SK-N-MC (cell line): ENCODE data around the gene NT5C1B.

ENCODE experiments used
- DNase-seq: peaks from one replicate; pipeline ENCODE4 v3.0.0-alpha.2; 2011; ENCODE audit warnings: low read depth, low spot score
- H3K27ac ChIP-seq: fragments of 200-600 bp; sonication (generic); 2 replicates; pipeline ENCODE4 v1.5.1; 2016; ENCODE audit warnings: mixed run types
- H3K36me3 ChIP-seq: fragments of 200-600 bp; sonication (generic); 2 replicates; pipeline ENCODE4 v1.6.1; 2017; ENCODE audit warnings: antibody characterized with exemption, low read length, mixed read lengths; ENCODE audit not compliant: insufficient read depth
- H3K4me3 ChIP-seq: fragments of 200-600 bp; sonication (generic); 2 replicates; pipeline ENCODE4 v1.5.1; 2016
- H3K9ac ChIP-seq: fragments of 200-600 bp; sonication (generic); 2 replicates; pipeline ENCODE4 v1.8.0; 2017; ENCODE audit warnings: mixed run types, mixed read lengths; ENCODE audit not compliant: insufficient read length
- H3K9me3 ChIP-seq: fragments of 200-600 bp; sonication (generic); 2 replicates; pipeline ENCODE4 v1.6.1; 2017; ENCODE audit warnings: low read depth, mild to moderate bottlenecking, antibody characterized with exemption, low read length, moderate library complexity, mixed read lengths
- EZH2 ChIP-seq: fragments of 200-600 bp; sonication (generic); IDR thresholded peaks from one replicate; pipeline ENCODE4 v1.6.1; 2017; ENCODE audit warnings: antibody characterized with exemption
- FOXP2 ChIP-seq: optimal IDR thresholded peaks from 2 replicates; pipeline ENCODE3; 2011; ENCODE audit warnings: mild to moderate bottlenecking, moderate library complexity; ENCODE audit not compliant: insufficient read depth; ENCODE audit errors: extremely low read length, control extremely low read depth
- POLR2AphosphoS5 ChIP-seq: IDR thresholded peaks from 2 replicates; pipeline ENCODE4 v1.6.1; 2012; ENCODE audit warnings: mild to moderate bottlenecking, low read depth, low read length, borderline replicate concordance

The NT5C1B gene

GRCh38 chr2:18566145-18566769 lies 23.1 kb downstream of the NT5C1B start:
- no peaks in the 10 kb centered on the region for H3K36me3 ChIP-seq
- no peak overlapping the region for H3K9ac ChIP-seq
- H3K27ac ChIP-seq = no peak overlapping the region
- DNase-seq = no peak
- H3K4me3 ChIP-seq = no peak overlapping the region
- no peak for TF ChIP-seq POLR2AphosphoS5
- no peak for TF ChIP-seq EZH2
- TF ChIP-seq FOXP2 = no peak
- H3K9me3 ChIP-seq = no peaks in the 10 kb centered on the region

- no peak for DNase-seq
- Histone ChIP-seq H3K36me3 (peaks cover under 1% of the 10 kb centered on the region; the same call in 1 of the 2 replicates), H3K9ac (peak overlapping the region; percentile 86), H3K9me3 (no peaks in the 10 kb centered on the region), H3K4me3 (peak overlapping the region; percentile 96), H3K27ac (no peak overlapping the region)
- TF ChIP-seq POLR2AphosphoS5 = peak; percentile 68; the same call in 1 of the 2 replicates
- TF ChIP-seq FOXP2 = no peak
- no peak for TF ChIP-seq EZH2
These were observed 28.6 kb downstream of the NT5C1B start for GRCh38 chr2:18560797-18561085.

DNA sequence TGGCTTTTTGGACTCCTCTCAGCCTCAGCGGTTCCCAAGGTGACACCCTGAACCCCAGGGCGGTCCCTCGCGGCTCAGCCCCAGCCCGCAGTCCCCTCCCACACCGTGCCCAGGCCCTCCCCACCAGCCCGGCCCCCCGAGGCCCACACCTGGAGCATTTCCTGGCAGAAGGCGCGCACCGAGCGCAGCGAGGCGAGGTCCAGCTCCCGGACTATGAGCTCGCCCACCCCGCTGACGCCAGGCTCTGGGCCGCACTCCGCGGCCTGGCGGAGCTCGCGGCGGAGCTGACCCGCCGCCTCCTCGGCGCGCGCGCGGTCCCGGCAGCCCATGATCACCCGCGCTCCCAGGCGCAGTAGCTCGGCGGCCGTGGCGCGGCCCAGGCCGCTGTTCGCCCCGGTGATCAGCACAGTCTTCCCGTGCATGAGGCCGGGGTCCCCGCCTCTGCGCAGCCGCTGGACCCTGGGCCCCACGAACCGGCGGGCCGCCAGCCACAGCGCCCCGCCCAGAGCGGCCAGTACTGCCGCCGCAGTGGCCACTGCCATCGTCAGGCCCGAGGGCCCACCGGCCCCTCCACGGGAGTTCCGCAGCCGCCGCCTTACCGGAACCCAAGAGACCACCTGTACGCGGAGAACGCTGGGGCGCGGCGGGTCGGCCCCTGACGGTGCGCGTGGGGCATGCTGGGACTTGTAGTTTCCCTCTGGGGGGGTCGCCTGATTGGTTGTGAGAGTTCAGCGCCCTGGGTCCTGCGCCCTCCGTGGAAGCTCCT lies 29.2 kb downstream of the NT5C1B start, which contains the start of gene RDH14:
Gene RDH14 (minus strand): TSS at position 623 of the 766 bp plus-strand sequence. CDS start 81 bp downstream, at position 542.
- Histone ChIP-seq H3K9ac (peak within 1 kb of the TSS; percentile 86), H3K4me3 (peak within 1 kb of the TSS; percentile 96), H3K36me3 (peaks cover 6% of the 10 kb centered on the region), H3K9me3 (no peaks in the 10 kb centered on the region), H3K27ac (0 out of 2 replicates have a peak within 1 kb of the TSS, but pooled peaks have one; percentile 7)
- peak; percentile 50 for DNase-seq
- TF ChIP-seq POLR2AphosphoS5 = peak; percentile 74; the same call in 1 of the 2 replicates
- no peak for TF ChIP-seq FOXP2
- no peak for TF ChIP-seq EZH2

DNA sequence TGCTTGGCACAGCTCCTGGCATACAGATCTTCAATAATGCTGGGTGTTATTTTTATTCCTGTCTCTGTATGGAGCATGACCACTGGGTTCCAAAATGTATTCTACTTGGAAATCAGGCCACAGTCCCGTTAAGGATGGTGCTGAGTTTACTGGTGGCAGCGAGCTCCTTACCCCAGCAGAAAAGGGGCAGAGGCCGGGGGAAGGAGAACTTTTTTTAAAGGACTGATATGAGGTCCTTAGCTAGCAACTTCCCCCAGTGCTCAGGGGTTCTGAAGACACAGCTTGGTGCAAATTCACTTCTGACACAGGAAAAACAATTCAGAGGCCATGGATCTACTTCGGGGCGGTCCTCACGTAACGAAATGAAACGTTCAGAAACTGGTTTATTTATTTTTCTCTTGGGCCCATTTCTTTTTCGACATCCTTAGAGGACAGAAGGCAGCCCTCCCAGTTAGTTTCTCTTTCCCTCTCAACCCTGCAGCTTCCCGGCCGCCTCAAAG lies 29.8 kb downstream of the NT5C1B start:
- Histone ChIP-seq H3K9me3 (no peaks in the 10 kb centered on the region), H3K36me3 (peaks cover 10% of the 10 kb centered on the region), H3K4me3 (peak overlapping the region; percentile 96), H3K9ac (peak overlapping the region; percentile 86), H3K27ac (no peak overlapping the region)
- DNase-seq = no peak
- TF ChIP-seq EZH2 (no peak), POLR2AphosphoS5 (no peak), FOXP2 (no peak)

GRCh38 chr2:18558458-18558857 lies 30.9 kb downstream of the NT5C1B start:
- no peak for TF ChIP-seq POLR2AphosphoS5
- DNase-seq = no peak
- Histone ChIP-seq H3K36me3 (peaks cover 10% of the 10 kb centered on the region), H3K9me3 (no peaks in the 10 kb centered on the region), H3K4me3 (no peak overlapping the region), H3K27ac (no peak overlapping the region), H3K9ac (no peak overlapping the region)

DNA sequence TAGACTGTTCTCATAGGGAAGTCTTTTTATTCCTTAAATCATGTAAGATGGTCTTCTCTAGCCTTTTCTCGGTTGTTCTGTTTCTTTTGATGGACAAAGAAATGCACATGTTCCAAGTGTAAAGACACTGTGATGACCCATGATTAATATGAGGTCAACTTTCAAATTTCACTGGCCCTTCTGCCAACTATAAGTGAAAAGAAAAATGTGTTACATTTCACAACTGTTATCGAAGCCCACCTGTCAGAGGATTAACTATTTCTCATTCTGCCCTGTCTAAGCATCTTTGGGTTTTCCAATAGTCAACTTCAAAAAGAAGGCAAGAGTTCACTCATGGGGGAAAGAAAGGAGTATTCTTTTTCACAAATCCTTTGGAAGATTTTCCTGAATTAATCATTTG lies 32.2 kb downstream of the NT5C1B start:
- Histone ChIP-seq H3K9me3 (no peaks in the 10 kb centered on the region), H3K36me3 (peaks cover 10% of the 10 kb centered on the region), H3K27ac (no peak overlapping the region), H3K4me3 (no peak overlapping the region), H3K9ac (no peak overlapping the region)
- TF ChIP-seq POLR2AphosphoS5 (no peak), EZH2 (no peak), FOXP2 (no peak)
- DNase-seq = no peak

DNA sequence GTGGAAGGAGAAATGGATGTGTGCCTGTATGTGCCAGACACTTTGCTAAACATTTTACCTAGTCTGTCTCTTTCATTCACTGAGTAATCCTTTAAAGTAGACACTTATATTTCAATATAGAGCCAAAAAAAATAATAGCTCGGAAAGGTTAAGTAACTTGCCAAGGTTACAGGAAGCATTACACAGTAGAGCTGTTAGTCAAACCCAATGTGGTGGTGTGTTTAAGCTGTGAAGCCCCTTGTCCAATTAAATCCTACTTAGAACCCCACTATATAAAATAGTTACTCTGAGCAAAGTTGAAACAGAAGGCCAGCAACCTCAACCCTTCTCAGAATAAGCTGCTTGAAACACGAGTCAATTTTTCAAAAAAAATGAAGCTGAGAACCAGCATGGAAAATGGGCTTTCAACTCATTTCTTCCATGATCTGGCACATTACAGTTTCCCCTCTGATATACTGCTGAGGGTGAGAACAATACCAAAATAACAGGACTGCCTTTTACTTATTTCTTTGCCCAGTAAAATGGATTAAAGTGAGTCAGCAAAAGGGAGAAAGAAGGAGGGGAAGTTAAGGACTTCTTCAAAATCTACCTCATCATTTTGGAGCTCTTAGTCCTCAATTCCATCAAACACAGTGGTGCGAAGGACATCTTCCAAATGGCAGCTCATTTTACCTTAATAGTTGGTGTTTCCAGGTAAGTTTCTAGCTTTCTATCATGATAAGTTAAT lies 36.9 kb downstream of the NT5C1B start:
- peaks cover 10% of the 10 kb centered on the region for H3K36me3 ChIP-seq
- DNase-seq = no peak
- no peak overlapping the region for H3K9ac ChIP-seq
- TF ChIP-seq POLR2AphosphoS5 (no peak), EZH2 (no peak), FOXP2 (no peak)
- H3K9me3 ChIP-seq = no peaks in the 10 kb centered on the region
- H3K4me3 ChIP-seq = no peak overlapping the region
- H3K27ac ChIP-seq = peak overlapping the region; percentile 17; the same call in 1 of the 2 replicates

DNA sequence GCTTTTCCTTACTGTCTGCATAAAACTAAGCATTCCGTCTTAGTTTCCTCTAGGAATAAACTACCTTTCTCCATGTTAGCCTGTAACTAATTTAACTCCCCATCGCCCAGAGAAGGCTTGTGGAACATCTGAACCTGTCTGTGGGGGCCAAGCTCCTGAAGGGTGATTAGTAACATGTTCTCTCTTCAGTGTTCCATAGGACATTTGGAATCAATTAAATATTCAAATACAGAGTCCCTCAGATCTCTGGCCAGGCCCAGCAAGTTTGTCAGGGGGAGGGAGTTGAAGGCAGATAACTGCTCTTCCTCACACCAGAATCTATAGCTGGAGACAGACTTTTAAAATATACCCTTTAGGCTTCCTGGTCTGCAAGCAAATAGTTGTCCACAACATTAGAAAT lies 37.7 kb downstream of the NT5C1B start:
- 0 out of 2 replicates have a peak overlapping the region, but pooled peaks have one; percentile 17 for H3K27ac ChIP-seq
- no peak overlapping the region for H3K9ac ChIP-seq
- 0 out of 2 replicates have a peak overlapping the region, but pooled peaks have one; percentile 16 for H3K4me3 ChIP-seq
- TF ChIP-seq EZH2 (no peak), FOXP2 (no peak), POLR2AphosphoS5 (no peak)
- H3K9me3 ChIP-seq = no peaks in the 10 kb centered on the region
- no peak for DNase-seq
- H3K36me3 ChIP-seq = peaks cover 10% of the 10 kb centered on the region
